K562 (cell line): ENCODE results near the gene FAM193A. TPM values are rescaled to one million over a fixed set of nuclear protein-coding genes. Genes with fewer than 3 reads are reported as not detected.

Source experiments
- ARHGAP35 ChIP-seq: fragments of 450-650 bp; IDR thresholded peaks from 2 replicates; pipeline ENCODE4 v1.6.1; 2018; ENCODE audit not compliant: partially characterized antibody
- DMBX1 ChIP-seq: fragments of 250-450 bp; sonication (Bioruptor Pico); IDR thresholded peaks from 2 replicates; pipeline ENCODE4 v1.8.0; 2022; ENCODE audit warnings: inconsistent platforms, mild to moderate bottlenecking, moderate library complexity, borderline replicate concordance
- FOSL1 ChIP-seq: fragments of 200-800 bp; sonication (Bioruptor generic); conservative IDR thresholded peaks from 2 replicates; pipeline ENCODE4 v1.6.1; 2016; ENCODE audit warnings: missing genetic modification characterization, missing compliant biosample characterization
- GABPA ChIP-seq: fragments of 200-800 bp; sonication (Bioruptor generic); conservative IDR thresholded peaks from 2 replicates; pipeline ENCODE4 v1.6.1; 2016; ENCODE audit warnings: low read depth, missing genetic modification characterization, missing compliant biosample characterization
- JUN ChIP-seq, 2 experiments: sonication (generic) in 1 of 2; formaldehyde crosslinking in 1 of 2; IDR thresholded peaks; 2 replicates each; pipeline versions ENCODE4 v1.6.1 to v1.8.0; 2012 to 2022; ENCODE audit warnings: borderline replicate concordance in 2 of 2, mild to moderate bottlenecking in 2 of 2, improper control_type of control experiment in 1 of 2, low read depth in 1 of 2, low read length in 1 of 2, missing genetic modification reagents in 1 of 2
- JUND ChIP-seq, 2 experiments: IDR thresholded peaks; 2 replicates in 1 of 2; 3 replicates in 1 of 2; pipeline ENCODE4 v1.6.1; 2011; ENCODE audit warnings: borderline replicate concordance in 2 of 2, low read depth in 2 of 2, low read length in 2 of 2, improper control_type of control experiment in 1 of 2, missing biosample characterization in 1 of 2, missing genetic modification characterization in 1 of 2, missing genetic modification reagents in 1 of 2
- KDM1A ChIP-seq, 2 experiments: fragments of 450-650 bp; IDR thresholded peaks; 2 replicates each; pipeline ENCODE4 v1.6.1; 2016; ENCODE audit warnings: mild to moderate bottlenecking in 2 of 2
- MTA3 ChIP-seq: fragments of 450-650 bp; formaldehyde crosslinking; IDR thresholded peaks from 2 replicates; pipeline ENCODE4 v1.6.1; 2017; ENCODE audit warnings: mild to moderate bottlenecking, borderline replicate concordance
- MXI1 ChIP-seq: IDR thresholded peaks from 2 replicates; pipeline ENCODE4 v1.6.1; 2011; ENCODE audit warnings: low read depth, mild to moderate bottlenecking, improper control_type of control experiment, low read length
- NFE2 ChIP-seq: IDR thresholded peaks from 2 replicates; pipeline ENCODE4 v1.6.1; 2014; ENCODE audit warnings: antibody characterized with exemption, low read depth
- ZNF134 ChIP-seq: fragments of 250-450 bp; sonication (Bioruptor Pico); conservative IDR thresholded peaks from 2 replicates; pipeline ENCODE4 v1.4.0; 2020
- polyA plus RNA-seq, 8 experiments: library from polyadenylated mRNA; depleted of rRNA in 4 of 8; stranded (reverse) in 5 of 8; unstranded in 3 of 8; fragments of >200 nt; fragmentation: Nextera tagmentation in 2 of 8; fragmentation: Illumina TruSeq in 1 of 8; extraction: Ambion mirVana in 2 of 8; extraction: Trizol in 1 of 8; gene quantifications; 2 replicates each; pipeline versions ENCODE4 v1.2.1 to v1.2.3, GENCODE V29; 2011 to 2014; ENCODE audit warnings: inconsistent platforms in 1 of 8, missing spikeins in 1 of 8
- total RNA-seq, 7 experiments: library from RNA; depleted of rRNA in 6 of 7; stranded (reverse); fragments of >200 nt in 6 of 7; fragmentation: Illumina TruSeq in 2 of 7; extraction: Trizol in 2 of 7; gene quantifications; 2 replicates each; pipeline versions ENCODE4 v1.2.1 to v1.2.3, GENCODE V29; 2011 to 2021; ENCODE audit warnings: low replicate concordance in 1 of 7
- TF ChIP-seq, protein P1 (sequence below): fragments of 450-650 bp; IDR thresholded peaks from 2 replicates; pipeline ENCODE4 v1.6.1; 2016; ENCODE audit warnings: antibody characterized with exemption
- TF ChIP-seq, protein P2 (sequence below): fragments of 250-450 bp; sonication (Bioruptor Pico); IDR thresholded peaks from 2 replicates; pipeline ENCODE4 v1.5.0; 2020; ENCODE audit warnings: mild to moderate bottlenecking
- TF ChIP-seq, protein P3 (sequence below), 2 experiments: fragments of 450-650 bp in 1 of 2; sonication (generic) in 1 of 2; formaldehyde crosslinking in 1 of 2; IDR thresholded peaks in 1 of 2; conservative IDR thresholded peaks in 1 of 2; 2 replicates each; pipeline versions ENCODE4 v1.6.1 to v1.8.1; 2016 to 2023; ENCODE audit warnings: mild to moderate bottlenecking in 2 of 2, moderate library complexity in 2 of 2, inconsistent platforms in 1 of 2, missing genetic modification reagents in 1 of 2
- TF ChIP-seq, protein P4 (sequence below): fragments of 250-450 bp; sonication (Bioruptor Pico); IDR thresholded peaks from 2 replicates; pipeline ENCODE4 v1.5.0; 2021
- TF ChIP-seq, protein P5 (sequence below): fragments of 250-450 bp; sonication (Bioruptor Pico); IDR thresholded peaks from 2 replicates; pipeline ENCODE4 v1.4.0; 2020; ENCODE audit warnings: mild to moderate bottlenecking, moderate library complexity, borderline replicate concordance

The FAM193A gene
- total and polyA plus RNA-seq, 9 of the 15 experiments (the other 6 are each of a cell fraction or from before 2014, with no cell fraction given), result 0.46 to 24.6 (median 9.6) TPM

DNA sequence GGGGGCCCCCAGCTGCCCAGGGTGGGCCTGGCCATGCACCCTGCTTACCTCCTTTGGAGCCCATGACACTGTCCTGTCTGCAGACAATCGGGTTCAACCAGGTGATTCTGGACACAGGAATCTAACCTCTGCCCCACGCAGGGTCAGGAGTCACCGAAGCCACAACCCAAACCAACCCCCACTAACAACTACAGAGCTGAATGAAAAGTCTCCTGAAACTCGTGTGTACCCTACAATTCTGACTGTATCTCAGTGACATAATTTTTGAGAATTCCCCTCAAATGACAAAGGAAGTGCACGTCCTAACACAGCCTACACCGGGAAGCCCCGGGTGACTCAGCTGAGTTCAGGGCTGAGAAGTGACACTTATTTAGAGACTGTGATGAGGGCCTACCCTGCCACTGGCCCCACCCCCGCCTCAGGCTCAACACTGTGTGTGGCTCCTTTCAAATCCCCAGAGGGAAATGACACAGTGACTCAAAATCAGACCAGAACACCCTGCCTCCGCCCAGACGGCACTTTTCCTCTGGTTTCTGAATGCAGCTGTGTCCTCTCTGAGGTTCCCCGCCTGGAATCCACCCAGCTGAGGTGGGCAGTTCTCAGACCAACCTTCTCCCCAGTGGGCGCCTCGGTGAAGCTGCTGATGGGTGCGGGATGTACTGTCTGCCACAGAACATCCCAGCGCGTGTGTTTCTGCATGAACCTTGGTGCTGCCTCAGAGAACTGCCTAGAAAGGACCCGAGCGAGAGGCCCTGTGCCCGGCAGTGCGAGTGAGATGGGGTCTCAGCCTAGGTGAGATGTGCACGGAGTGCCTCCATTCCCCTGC, 209.7 kb downstream of the FAM193A start (continued):
- TF ChIP-seq, protein P1, sequence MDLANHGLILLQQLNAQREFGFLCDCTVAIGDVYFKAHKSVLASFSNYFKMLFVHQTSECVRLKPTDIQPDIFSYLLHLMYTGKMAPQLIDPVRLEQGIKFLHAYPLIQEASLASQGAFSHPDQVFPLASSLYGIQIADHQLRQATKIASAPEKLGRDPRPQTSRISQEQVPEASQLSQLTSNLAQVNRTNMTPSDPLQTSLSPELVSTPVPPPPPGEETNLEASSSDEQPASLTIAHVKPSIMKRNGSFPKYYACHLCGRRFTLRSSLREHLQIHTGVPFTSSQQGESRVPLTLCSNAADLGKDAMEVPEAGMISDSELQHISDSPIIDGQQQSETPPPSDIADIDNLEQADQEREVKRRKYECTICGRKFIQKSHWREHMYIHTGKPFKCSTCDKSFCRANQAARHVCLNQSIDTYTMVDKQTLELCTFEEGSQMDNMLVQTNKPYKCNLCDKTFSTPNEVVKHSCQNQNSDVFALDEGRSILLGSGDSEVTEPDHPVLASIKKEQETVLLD, result no peak
- TF ChIP-seq MTA3 (no peak), JUND (IDR thresholded peaks at IDR 0.05; ENCODE audit: borderline replicate concordance, low read depth, low read length) (peak; percentile 18; the same call in 1 of the 2 replicates), JUND (tag; IDR thresholded peaks at IDR 0.05; ENCODE audit: borderline replicate concordance, low read depth, low read length) (0 out of 3 replicates have a peak, but pooled peaks have one; percentile 34), KDM1A (IDR thresholded peaks at IDR 0.05) (no peak), DMBX1 (CRISPR knock-in tag) (no peak), NFE2 (0 out of 2 replicates have a peak, but pooled peaks have one; percentile 31), ARHGAP35 (no peak), JUN (IDR thresholded peaks at IDR 0.05; ENCODE audit: borderline replicate concordance, low read depth, low read length) (0 out of 2 replicates have a peak, but pooled peaks have one; percentile 15), JUN (CRISPR knock-in tag; IDR thresholded peaks at IDR 0.05; ENCODE audit: borderline replicate concordance) (no peak), MXI1 (no peak), GABPA (no peak), FOSL1 (0 out of 2 replicates have a peak, but pooled peaks have one; percentile 20), ZNF134 (no peak)
- TF ChIP-seq, protein P2, sequence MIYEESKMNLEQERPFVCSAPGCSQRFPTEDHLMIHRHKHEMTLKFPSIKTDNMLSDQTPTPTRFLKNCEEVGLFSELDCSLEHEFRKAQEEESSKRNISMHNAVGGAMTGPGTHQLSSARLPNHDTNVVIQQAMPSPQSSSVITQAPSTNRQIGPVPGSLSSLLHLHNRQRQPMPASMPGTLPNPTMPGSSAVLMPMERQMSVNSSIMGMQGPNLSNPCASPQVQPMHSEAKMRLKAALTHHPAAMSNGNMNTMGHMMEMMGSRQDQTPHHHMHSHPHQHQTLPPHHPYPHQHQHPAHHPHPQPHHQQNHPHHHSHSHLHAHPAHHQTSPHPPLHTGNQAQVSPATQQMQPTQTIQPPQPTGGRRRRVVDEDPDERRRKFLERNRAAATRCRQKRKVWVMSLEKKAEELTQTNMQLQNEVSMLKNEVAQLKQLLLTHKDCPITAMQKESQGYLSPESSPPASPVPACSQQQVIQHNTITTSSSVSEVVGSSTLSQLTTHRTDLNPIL, result no peak
- TF ChIP-seq, protein P3, sequence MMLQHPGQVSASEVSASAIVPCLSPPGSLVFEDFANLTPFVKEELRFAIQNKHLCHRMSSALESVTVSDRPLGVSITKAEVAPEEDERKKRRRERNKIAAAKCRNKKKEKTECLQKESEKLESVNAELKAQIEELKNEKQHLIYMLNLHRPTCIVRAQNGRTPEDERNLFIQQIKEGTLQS (IDR thresholded peaks at IDR 0.05), result peak; percentile 60
- TF ChIP-seq, protein P3 (CRISPR knock-in tag; conservative IDR thresholded peaks at IDR 0.05), result no peak
- TF ChIP-seq, protein P4, sequence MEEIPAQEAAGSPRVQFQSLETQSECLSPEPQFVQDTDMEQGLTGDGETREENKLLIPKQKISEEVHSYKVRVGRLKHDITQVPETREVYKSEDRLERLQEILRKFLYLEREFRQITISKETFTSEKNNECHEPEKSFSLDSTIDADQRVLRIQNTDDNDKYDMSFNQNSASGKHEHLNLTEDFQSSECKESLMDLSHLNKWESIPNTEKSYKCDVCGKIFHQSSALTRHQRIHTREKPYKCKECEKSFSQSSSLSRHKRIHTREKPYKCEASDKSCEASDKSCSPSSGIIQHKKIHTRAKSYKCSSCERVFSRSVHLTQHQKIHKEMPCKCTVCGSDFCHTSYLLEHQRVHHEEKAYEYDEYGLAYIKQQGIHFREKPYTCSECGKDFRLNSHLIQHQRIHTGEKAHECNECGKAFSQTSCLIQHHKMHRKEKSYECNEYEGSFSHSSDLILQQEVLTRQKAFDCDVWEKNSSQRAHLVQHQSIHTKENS, result no peak
- TF ChIP-seq, protein P5, sequence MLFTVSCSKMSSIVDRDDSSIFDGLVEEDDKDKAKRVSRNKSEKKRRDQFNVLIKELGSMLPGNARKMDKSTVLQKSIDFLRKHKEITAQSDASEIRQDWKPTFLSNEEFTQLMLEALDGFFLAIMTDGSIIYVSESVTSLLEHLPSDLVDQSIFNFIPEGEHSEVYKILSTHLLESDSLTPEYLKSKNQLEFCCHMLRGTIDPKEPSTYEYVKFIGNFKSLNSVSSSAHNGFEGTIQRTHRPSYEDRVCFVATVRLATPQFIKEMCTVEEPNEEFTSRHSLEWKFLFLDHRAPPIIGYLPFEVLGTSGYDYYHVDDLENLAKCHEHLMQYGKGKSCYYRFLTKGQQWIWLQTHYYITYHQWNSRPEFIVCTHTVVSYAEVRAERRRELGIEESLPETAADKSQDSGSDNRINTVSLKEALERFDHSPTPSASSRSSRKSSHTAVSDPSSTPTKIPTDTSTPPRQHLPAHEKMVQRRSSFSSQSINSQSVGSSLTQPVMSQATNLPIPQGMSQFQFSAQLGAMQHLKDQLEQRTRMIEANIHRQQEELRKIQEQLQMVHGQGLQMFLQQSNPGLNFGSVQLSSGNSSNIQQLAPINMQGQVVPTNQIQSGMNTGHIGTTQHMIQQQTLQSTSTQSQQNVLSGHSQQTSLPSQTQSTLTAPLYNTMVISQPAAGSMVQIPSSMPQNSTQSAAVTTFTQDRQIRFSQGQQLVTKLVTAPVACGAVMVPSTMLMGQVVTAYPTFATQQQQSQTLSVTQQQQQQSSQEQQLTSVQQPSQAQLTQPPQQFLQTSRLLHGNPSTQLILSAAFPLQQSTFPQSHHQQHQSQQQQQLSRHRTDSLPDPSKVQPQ, result no peak
